Liver (tissue), 3 donors: ENCODE results near the gene MCMBP.
"Not testable (repeated sequence)": the region's sequence is repeated elsewhere in the genome, so short reads cannot be mapped to it uniquely, and the experiment has no call there.

Experiments used
- CTCF ChIP-seq: fragments of 150-350 bp; IDR thresholded peaks from 2 replicates; pipeline ENCODE4 v1.5.1; 2017; ENCODE audit warnings: improper control_type of control experiment, low read depth, low read length; ENCODE audit not compliant: missing input control
- REST ChIP-seq: IDR thresholded peaks from 2 replicates; pipeline ENCODE4 v1.6.1; 2016; ENCODE audit warnings: antibody characterized with exemption, mild to moderate bottlenecking
- TAF1 ChIP-seq: conservative IDR thresholded peaks from 2 replicates; pipeline ENCODE4 v1.6.1; 2016; ENCODE audit warnings: antibody characterized with exemption, mild to moderate bottlenecking
- ZBTB33 ChIP-seq: IDR thresholded peaks from 2 replicates; pipeline ENCODE4 v1.6.1; 2016; ENCODE audit warnings: antibody characterized with exemption
- donor health status: healthy.
- donor health status: healthy.

- TF ChIP-seq TAF1, CTCF, REST, ZBTB33: not testable (repeated sequence)
These were observed 19.2 kb upstream of the MCMBP start for GRCh38 chr10:119891849-119892187.
